H1 (cell line): ENCODE measurements around the gene SLC25A42. TPM values are rescaled to one million over a fixed set of nuclear protein-coding genes. Genes with fewer than 3 reads are reported as not detected.

Experiments used
- CEBPB ChIP-seq: IDR thresholded peaks from 2 replicates; pipeline ENCODE4 v1.6.1; 2012; ENCODE audit warnings: low read depth, low read length
- FOSL1 ChIP-seq: IDR thresholded peaks from 2 replicates; pipeline ENCODE4 v1.6.1; 2011; ENCODE audit warnings: mild to moderate bottlenecking, low read depth, low read length, moderate library complexity; ENCODE audit not compliant: insufficient read depth
- GABPA ChIP-seq: IDR thresholded peaks from 2 replicates; pipeline ENCODE4 v1.6.1; 2011; ENCODE audit warnings: mild to moderate bottlenecking, low read length, moderate library complexity, borderline replicate concordance; ENCODE audit not compliant: insufficient read depth
- KDM1A ChIP-seq: fragments of 200-600, 300-600 bp; sonication (generic); IDR thresholded peaks from 2 replicates; pipeline ENCODE4 v1.7.1; 2016; ENCODE audit warnings: mild to moderate bottlenecking, low read length, borderline replicate concordance
- SAP30 ChIP-seq: fragments of 300-600 bp; sonication (generic); IDR thresholded peaks from 2 replicates; pipeline ENCODE4 v1.7.1; 2012; ENCODE audit warnings: low read length, moderate library complexity, mild to moderate bottlenecking, inconsistent platforms; ENCODE audit not compliant: insufficient read depth, insufficient replicate concordance
- SRF ChIP-seq: IDR thresholded peaks from 2 replicates; pipeline ENCODE4 v1.6.1; 2011; ENCODE audit warnings: mild to moderate bottlenecking, low read depth, low read length, moderate library complexity
- polyA plus RNA-seq, 7 experiments: library from polyadenylated mRNA; depleted of rRNA in 3 of 7; stranded (reverse) in 5 of 7; unstranded in 2 of 7; fragments of >200 nt in 5 of 7; fragments of 200-250 nt in 2 of 7; gene quantifications; 1 replicate in 5 of 7; 2 replicates in 1 of 7; 4 replicates in 1 of 7; pipeline versions ENCODE4 v1.2.1 to v1.2.3, GENCODE V29; 2011 to 2013; ENCODE audit warnings: missing spikeins in 2 of 7, mixed read lengths in 2 of 7
- total RNA-seq: library from RNA; stranded (reverse); fragmentation: NEBNext Ultra II Directional; extraction: Animal tissue kit (Norgen Biotek cat#: 25700); gene quantifications from 2 replicates; pipeline ENCODE4 v1.2.1, GENCODE V29; 2021

The SLC25A42 gene
- total and polyA plus RNA-seq, 2 of the 8 experiments (the other 6 are each of a cell fraction or from before 2014, with no cell fraction given): 5.9 to 6.2 TPM

- TF ChIP-seq GABPA (no peak), SAP30 (no peak), KDM1A (no peak), CEBPB (no peak), FOSL1 (no peak), SRF (no peak)
- TF ChIP-seq, all 59 proteins: peak for 0
Measured at GRCh38 chr19:19109601-19110000, 45.8 kb downstream of the SLC25A42 start (continued).
